HuH-7 (cell line): Measurements from ENCODE around the gene KAT8.
"Not testable (repeated sequence)": the region's sequence is repeated elsewhere in the genome, so short reads cannot be mapped to it uniquely, and the experiment has no call there.

Experiments
- DNase-seq: peaks from one replicate; pipeline ENCODE4 v3.0.0; 2011; ENCODE audit warnings: low spot score

The KAT8 gene

DNA sequence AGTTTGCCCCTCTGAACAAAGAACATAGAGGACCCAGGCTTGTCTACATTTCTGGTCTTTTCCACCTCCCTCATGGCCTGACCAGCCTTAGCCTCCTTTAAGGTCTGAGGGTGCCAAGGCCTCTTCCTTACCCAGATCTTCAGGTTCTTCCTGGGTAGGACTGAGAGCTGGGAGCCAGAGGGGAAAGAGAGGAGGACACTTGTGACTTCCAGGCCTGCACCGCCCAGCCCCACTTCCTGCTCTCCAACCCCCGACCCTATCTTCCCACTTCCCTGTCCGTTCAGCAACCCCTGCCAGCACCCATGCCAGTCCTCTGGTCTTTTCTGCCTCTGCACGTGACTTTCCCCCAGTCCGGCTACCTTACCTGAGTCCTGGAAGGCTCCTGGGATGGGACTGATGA, 31.9 kb downstream of the KAT8 start:
- no peak for DNase-seq

DNA sequence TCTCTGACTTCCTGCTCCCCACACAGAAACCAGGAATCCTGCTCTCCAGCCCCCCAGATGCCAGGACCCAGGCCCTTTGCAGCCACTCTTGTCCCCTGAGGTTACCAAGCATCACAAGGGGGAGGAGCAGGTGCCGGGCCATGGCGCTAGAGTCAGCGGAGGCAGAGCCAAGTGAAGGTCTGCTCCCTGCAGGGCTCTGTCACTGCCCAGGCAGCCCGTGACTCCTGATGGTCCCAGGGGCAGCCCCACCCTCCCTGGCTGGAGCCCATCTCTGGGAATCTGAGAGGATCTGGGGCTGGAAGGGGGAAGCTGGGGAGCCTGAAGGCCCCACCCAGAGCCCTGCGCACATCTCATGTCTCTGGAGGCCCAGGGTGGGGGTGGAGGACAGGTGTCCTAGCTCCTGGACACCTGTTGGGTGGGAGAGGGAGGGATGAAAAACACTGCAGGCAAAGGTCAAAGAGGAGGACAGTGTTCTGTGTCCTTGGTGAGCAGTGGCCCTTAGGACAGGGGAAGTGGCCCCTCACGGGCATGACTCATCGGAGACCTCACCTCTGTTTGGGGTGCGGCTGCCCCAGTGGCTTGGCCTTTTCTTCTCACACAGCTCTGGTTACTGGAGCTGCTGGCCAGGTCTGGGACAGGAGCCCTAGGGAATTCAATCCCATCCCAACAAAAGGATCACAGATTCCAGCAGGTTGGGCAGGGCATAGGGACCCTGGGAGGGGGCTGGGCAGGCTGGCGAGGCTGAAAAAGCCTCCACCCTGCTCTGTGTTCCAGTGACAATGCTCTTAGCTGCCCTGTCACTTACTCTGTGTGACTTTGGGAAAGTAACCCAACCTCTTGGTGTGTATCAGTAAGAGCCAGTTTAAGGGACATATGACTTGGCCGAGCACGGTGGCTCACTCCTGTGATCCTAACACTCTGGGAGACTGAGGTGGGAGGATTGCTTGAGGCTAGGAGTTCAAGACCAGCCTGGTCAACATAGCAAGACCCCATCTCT, 32.7 kb downstream of the KAT8 start, which contains the start of gene PRSS36:
Gene PRSS36 (minus strand): TSS at position 173 of the 997 bp plus-strand sequence. CDS start 31 bp downstream, at position 142.
- no peak for DNase-seq

DNA sequence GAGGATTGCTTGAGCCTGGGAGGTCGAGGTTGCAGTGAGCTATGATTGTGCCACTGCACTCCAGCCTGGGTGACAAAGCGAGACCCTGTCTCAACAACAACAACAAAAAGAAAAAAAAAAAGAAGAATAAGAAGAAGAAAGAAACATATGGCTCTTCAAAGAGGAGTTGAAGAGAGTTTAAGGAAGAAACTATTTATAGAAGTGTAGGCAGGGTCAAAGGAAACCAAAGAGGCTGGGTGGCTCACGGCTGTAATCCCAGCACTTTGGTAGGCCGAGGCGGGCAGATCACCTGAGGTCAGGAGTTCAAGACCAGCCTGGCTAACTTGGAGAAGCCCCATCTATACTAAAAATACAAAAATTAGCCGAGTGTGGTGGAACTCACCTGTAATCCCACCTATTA, 33.5 kb downstream of the KAT8 start:
- not testable (repeated sequence) for DNase-seq

DNA sequence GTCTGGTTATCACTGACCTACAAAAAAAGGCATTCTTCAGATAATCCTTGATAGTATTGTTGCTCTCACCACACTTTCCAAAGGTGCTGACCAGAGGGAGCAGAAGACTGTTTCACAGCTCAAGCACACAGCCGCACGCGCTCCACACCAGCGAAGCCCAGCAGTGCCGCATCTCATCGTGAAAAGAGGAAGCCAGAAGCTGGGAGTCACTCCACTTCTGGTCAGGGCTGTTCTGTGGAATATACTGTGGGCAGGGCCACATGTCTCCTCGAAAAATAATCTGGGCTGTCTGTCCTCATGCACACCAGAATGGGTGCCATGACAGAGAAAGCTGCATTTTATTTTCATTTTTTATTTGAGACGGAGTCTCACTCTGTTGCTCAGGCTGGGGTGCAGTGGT, 39.7 kb downstream of the KAT8 start:
- no peak for DNase-seq

DNA sequence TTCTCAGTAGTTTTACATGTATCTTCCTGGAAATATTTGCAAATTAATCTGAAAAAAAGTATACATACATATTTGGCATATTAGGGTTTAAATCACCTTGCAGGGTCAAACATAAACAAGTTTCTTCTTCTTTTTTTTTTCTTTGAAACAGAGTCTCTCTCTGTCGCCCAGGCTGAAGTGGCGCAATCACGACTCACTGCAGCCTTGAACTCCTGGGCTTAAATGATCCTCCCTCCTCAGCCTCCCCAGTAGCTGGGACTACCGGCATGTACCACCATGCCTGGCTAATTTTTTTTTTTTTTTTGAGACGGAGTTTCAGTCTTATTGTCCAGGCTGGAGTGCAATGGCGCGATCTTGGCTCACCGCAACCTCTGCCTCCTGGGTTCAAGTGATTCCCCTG, 49.9 kb downstream of the KAT8 start:
- DNase-seq, result no peak

DNA sequence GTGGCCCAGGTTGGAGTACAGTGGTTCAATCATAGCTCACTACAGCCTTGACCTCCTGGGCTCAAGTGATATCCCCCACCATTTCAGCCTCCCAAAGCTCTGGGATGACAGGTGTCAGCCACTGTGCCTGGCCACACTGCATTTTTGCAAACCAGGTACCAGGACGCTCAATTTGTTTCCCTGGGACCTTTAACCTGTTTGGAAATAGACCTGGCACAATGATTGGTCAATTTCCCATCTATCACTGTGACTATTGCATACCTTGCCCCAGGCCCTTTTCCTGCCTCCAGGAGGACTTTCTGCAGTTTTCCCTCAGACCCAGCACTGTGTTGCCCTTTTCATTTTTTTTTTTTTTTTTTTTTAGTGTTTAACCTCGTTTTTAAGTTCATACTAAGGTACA, 51.4 kb downstream of the KAT8 start:
- no peak for DNase-seq

DNA sequence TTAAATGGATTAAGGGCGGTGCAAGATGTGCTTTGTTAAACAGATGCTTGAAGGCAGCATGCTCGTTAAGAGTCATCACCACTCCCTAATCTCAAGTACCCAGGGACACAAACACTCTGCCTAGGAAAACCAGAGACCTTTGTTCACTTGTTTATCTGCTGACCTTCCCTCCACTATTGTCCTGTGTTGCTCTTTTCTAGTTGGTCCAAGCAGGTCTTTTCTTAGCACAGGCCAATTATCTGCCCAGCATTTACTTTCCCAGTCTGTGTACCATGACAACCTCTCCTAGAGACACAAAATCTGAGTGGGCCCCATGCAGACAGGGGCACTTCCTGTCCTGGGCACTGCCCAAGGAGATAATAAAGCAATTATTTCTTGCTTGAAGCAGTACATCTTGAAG, 52.6 kb downstream of the KAT8 start:
- DNase-seq, result not testable (repeated sequence)

DNA sequence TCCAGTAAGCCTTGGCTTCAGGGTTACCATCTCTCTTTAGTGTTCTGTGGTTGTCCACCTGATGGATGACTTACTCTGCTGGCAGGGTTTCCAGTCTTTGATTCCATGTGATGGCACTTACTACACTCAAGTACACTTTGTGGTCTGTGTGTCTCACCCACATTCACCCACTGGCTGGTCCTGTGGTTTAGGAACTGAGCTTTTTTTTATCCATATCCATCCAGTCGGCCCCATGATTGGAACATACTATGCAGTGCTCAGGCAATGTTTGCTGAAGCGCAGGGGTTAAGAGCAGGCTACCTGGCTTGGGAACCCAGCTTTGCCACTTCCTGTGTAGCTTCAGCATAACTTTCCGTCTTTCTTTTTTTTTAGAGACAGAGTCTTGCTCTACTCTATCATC, 59.7 kb downstream of the KAT8 start:
- DNase-seq, result no peak

DNA sequence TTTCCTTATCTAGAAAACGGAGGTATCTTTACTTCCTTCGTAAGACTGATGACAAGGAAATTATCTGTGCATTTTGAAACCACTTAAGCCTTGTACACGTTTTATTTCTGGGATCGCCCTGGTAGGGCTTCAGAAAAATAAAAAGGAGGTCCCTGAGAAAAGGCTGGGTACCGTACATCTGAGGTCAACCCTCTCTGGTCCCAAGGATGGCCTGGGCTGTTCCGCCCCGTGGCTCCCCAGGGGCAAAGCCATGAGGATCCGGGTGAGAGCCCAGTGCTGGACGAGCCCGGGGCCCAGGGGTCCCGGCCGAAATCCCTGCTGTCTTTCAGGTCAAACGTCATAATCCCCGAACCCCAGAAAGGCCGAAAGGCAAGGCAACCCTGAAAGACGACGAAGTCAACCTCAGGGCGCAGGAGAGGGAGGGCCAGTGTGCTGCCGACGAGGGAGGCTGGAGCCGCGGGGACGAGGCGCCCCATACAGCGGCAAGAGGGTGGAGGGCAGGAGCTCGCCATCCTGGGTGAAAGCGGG, 61.8 kb downstream of the KAT8 start:
- DNase-seq, result no peak

DNA sequence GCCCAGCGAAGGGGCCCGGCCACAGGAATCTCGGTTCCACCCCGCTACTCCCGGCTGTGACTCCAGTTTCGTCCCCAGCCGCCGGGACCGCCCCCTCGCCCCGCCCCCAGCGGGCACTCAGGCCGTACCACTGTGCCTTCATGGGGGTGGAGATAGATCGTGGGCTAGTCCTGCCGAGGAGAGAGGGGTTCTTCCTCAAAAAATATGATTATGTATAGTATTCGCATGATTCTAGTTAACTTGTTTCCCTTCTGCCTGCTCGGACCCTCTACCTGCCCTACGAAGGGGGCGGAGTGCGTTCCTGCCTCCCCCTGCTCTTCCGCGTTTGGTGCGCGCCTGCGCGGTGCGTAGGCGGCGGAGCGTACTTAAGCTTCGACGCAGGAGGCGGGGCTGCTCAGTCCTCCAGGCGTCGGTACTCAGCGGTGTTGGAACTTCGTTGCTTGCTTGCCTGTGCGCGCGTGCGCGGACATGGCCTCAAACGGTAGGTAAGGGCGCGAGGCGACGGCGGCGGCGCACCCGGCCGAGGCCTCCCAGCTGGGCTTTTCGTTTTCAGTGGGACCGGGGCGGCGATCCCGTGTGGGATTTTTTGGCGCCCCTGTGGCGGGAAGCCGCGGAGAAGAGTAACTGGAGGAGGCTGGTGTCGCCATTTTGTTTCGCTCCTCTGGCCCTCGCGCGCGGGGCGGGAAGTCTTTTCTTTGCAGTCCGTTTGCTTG, 62.4 kb downstream of the KAT8 start, which contains the start of gene FUS:
Gene FUS (plus strand): TSS at position 393 of the 713 bp plus-strand sequence. CDS start 76 bp downstream, at position 469.
- DNase-seq, result peak; percentile 96
